Ascending aorta (tissue), 2 donors: ENCODE data around the gene C2orf15. TPM values are rescaled to one million over a fixed set of nuclear protein-coding genes. Genes with fewer than 3 reads are reported as not detected.

Experiments
- DNase-seq, 2 donors: peaks; one replicate each; pipeline ENCODE4 v3.0.0-alpha.2; 2019; ENCODE audit warnings: low spot score in 2 of 2
- H3K27ac ChIP-seq, 2 donors: fragments of 200-600 bp; sonication (generic); one replicate each; pipeline ENCODE4 v1.5.1; 2016 to 2017; ENCODE audit warnings: mild to moderate bottlenecking in 1 of 2
- H3K27me3 ChIP-seq: fragments of 200-600 bp; sonication (generic); one replicate; pipeline ENCODE4 v1.5.1; 2017
- H3K36me3 ChIP-seq, 2 donors: fragments of 200-600 bp; sonication (generic); one replicate each; pipeline ENCODE4 v1.5.1; 2016
- H3K4me1 ChIP-seq, 2 donors: fragments of 200-600 bp; sonication (generic); one replicate each; pipeline ENCODE4 v1.5.1; 2016 to 2017; ENCODE audit warnings: mild to moderate bottlenecking in 1 of 2
- H3K4me3 ChIP-seq, 2 donors: fragments of 200-600 bp; sonication (generic); one replicate each; pipeline ENCODE4 v1.5.1; 2016 to 2017; ENCODE audit warnings: mild to moderate bottlenecking in 1 of 2
- H3K9me3 ChIP-seq, 2 donors: fragments of 200-600 bp; sonication (generic); one replicate each; pipeline ENCODE4 v1.5.1; 2016
- CTCF ChIP-seq, 3 experiments: fragments of 200-600 bp in 2 of 3; fragments of 450-650 bp in 1 of 3; sonication (generic) in 2 of 3; IDR thresholded peaks; one replicate each; pipeline ENCODE4 v1.5.1; 2016 to 2019; ENCODE audit warnings: antibody characterized with exemption in 3 of 3, mild to moderate bottlenecking in 1 of 3, moderate library complexity in 1 of 3
- intact Hi-C: fragments of 100-400 bp; cut with DNase I; formaldehyde crosslinking; loops from one replicate; pipeline ENCODE4 v1.15.1; 2023
- total RNA-seq: library from RNA; depleted of rRNA; stranded (reverse); fragments of >200 nt; gene quantifications from one replicate; pipeline ENCODE4 v1.1.0, GENCODE V29; 2016

The C2orf15 gene
- total RNA-seq, 1 donor from 2014 or later = 0.32 TPM

GRCh38 chr2:99200076-99200800 lies 58.7 kb downstream of the C2orf15 start:
- no peak for DNase-seq

More at GRCh38 chr2:99200076-99200800, 58.7 kb downstream of the C2orf15 start:
- Histone ChIP-seq H3K9me3 (no peaks in the 10 kb centered on the region), H3K36me3 (peaks cover 22 to 31% of the 10 kb centered on the region in 2 donors), H3K27ac (no peak overlapping the region), H3K27me3 (no peaks in the 10 kb centered on the region), H3K4me3 (no peak overlapping the region), H3K4me1 (no peaks in the 10 kb centered on the region)
- intact Hi-C loops = no loop called here
- TF ChIP-seq CTCF (IDR thresholded peaks at IDR 0.05) = no peak

Other genes starting within 250 kb of the C2orf15 start
- gene CRACDL, start 205.5 kb upstream of the C2orf15 start, total RNA-seq = 51.9 TPM
- gene TSGA10, start 13.2 kb downstream of the C2orf15 start, total RNA-seq = not detected
- gene LIPT1, start 13.3 kb downstream of the C2orf15 start, total RNA-seq = not detected
- gene MITD1, start 39.4 kb downstream of the C2orf15 start, total RNA-seq = 13.3 TPM
- gene MRPL30, start 39.5 kb downstream of the C2orf15 start, total RNA-seq = 32.6 TPM
- gene LYG2, start 114.0 kb downstream of the C2orf15 start, total RNA-seq = not detected
- not detected for gene LYG1, start 159.5 kb downstream of the C2orf15 start, total RNA-seq
- 34.3 TPM for gene TXNDC9, start 194.6 kb downstream of the C2orf15 start, total RNA-seq
- gene EIF5B, start 195.7 kb downstream of the C2orf15 start, total RNA-seq = 38.2 TPM